GM15510 (cell line): ENCODE measurements around the gene SLC34A1.

Experiments used
- POLR2A ChIP-seq: IDR thresholded peaks from 3 replicates; pipeline ENCODE4 v1.6.1; 2011; ENCODE audit warnings: borderline replicate concordance; ENCODE audit not compliant: insufficient read length; ENCODE audit errors: extremely low read depth

SLC34A1 gene

DNA sequence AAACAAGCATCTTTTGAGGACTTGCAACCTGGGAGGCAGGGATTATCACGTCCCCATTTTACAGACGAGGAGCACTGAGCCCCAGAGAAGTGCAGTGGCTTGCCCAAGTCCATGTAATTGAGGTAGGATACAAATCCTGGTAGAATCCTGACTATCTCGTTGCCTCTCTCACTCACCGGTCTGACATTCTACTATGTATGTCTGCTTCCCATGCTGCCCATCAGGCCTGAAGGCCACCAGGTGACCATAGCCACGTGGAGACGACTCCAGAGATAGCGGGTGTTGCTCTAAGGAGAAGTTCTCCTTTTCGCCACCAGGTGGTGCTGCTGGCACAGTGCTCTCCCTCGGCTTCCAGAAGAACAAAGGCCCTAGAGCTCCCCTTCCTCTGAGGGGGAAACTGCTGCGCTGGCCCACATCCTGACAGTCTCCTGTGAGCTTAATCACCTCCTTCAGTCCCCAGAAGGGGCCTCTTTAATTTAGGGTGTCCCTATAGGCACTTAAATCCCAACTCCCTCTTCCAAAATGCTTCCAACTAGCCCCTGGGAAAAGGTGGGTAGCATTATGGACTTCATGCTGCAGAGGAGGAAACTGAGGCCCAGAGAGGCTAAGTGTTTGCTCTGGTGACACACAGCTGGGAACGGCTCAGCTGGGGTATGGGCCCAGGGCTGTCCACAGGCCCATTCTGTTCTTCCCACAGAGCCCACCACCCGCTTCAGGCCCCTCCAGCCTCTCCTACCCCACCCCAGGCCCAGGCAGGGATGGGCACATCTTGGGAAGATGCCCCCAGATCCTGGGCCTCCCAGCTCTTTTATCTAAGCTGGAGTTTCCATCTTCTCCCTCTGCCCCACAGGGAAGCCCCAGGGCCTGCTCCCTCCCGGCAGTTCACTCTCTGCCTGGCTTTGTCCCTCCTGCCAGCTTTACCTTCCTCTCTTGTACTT lies 6.4 kb downstream of the SLC34A1 start:
- no peak for TF ChIP-seq POLR2A

- TF ChIP-seq POLR2A = no peak
Observed at GRCh38 chr5:177392765-177393164, 8.5 kb downstream of the SLC34A1 start.

DNA sequence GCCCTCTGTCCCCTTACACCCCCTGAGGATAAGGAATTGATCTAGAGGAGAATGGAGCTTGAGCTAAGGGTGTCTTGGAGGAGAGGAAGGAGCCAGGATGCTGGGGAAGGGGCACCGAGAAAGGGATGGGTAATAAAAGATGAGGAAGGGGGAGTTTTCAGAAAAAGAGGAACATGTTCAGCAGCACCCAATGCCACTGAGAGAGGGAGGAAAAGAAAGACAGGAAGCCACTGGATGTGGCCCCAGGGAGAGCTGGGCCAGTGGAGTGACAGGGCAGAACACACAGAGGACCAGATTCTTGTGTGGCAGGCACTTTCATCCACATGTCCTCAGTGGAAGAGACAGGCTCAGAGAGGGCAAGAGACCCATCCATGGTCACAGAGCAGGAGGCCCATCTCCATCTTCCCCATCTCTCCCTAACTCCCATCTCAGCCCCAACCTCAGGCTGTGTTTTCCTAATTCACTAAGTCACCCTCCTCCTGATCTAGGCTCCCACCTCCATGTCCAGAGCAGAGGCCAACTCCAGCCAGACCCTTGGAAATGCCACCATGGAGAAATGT lies 9.1 kb downstream of the SLC34A1 start:
- TF ChIP-seq POLR2A = no peak

- no peak for TF ChIP-seq POLR2A
Observed at GRCh38 chr5:177393990-177394389, 9.8 kb downstream of the SLC34A1 start.

DNA sequence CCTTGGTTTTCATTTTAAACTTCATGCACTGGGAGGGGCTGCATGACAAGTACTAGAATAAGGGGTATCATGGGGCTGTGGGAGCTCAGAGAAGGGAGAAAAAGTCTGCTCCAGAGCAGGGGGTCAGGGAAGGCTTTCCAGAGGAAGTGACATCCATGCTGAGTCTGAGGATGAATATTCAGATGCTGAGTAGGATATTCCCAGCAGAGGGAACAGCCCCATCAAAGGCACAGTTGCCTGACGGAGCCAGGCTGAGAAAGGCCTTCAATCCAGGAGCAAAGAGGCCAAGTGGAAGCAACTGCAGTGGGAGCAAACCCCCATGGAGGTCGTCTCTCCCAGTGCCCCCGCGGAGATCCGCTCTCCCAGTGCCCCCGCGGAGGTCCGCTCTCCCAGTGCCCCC lies 11.8 kb downstream of the SLC34A1 start:
- TF ChIP-seq POLR2A = no peak

DNA sequence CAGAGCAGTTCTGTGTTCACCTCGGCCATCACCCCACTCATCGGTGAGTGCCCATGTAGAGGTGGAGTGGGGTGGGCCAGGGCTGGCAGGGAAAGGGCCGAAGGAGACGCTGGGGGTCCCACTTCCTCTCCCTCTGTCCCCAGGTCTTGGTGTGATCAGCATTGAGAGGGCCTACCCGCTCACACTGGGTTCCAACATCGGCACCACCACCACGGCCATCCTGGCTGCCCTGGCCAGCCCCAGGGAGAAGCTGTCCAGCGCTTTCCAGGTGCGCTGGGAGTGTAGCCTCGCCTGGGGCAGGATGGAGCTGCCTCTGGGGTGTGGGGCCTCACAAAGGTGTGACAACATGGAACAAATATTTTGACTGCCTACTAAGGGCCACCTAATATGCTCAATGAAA lies 12.6 kb downstream of the SLC34A1 start:
- TF ChIP-seq POLR2A = no peak

GRCh38 chr5:177397875-177398390 lies 13.7 kb downstream of the SLC34A1 start:
- no peak for TF ChIP-seq POLR2A

DNA sequence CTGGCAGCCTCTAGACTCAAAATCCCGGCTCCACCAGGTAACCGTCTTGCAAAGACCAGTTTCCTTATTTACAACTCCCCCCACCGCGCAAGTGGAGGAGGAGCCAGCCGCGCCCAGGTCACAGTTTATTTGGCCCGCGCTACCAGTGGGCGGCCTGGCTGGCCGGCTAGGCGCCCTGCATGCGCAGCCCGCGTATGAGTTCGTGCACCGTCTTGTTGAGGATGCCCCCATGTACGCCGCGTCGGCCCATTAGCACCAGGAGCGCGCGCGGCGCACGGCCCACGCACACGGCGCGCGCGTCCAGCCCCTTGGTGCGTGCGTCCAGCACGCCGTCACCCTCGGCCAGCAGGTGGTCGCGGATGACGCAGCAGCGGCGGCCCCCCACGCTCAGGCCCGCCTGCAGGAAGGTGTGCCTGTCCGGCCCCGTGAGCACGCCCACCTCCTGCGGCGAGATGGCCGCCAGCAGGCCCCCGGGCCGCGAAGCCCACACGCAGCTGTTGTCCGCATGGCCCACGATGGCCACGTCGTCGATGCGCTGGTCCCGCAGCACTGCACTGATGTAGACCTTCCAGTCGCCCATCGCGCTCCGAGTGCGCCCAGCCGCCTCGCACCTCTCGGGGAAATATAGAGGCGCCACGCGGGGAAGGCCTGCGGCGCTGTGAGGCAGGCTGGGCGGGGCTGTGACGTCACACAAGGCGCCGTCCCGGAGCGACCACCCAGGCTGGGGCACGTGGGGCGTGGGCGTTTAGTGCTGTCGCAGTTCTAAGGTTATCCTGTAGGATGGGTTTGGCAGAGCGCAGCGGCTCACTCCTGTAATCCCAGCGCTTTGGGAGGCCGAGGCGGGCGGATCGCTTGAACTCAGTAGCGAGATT lies 16.0 kb downstream of the SLC34A1 start, which contains the start of gene PFN3:
Gene PFN3 (minus strand): TSS at position 665 of the 872 bp plus-strand sequence. CDS start 85 bp downstream, at position 580.
- TF ChIP-seq POLR2A = no peak

DNA sequence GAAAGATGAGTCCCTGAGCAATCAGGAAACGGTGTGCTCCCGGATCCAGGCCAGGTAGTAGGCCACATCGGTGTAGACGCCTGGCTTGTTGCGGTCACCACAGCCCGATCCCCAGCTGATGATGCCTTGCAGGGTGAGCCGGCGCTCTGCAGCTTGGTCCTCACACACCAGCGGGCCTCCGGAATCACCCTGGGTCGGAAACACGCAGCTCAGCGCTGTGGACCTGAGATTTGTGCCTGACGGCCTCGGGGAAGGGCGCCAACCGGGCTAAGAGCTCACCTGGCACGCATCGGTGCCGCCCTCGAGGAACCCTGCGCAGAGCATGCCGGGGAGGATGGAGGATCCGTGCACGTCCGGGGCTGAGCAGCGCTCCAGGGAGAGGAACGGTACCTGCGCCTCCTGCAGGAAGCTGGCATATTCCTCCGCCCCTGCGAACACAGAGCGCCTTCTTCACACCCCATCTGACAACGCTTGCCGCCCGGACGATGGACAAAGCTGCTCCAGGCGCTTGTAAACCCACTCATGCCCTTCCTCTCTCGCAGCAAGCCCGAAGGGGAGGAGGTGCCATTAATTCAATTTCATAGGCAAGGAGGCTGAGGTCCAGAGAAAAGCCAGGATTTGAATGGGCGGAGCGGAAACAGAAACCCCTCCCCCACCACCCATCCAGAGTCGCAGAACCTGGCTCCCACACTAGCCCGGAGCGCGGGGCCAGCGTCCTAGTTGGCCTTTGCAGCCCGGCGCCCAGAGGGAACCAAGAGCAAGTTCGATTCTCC lies 18.2 kb downstream of the SLC34A1 start:
- no peak for TF ChIP-seq POLR2A

GRCh38 chr5:177403102-177403791 lies 19.0 kb downstream of the SLC34A1 start:
- TF ChIP-seq POLR2A = no peak

DNA sequence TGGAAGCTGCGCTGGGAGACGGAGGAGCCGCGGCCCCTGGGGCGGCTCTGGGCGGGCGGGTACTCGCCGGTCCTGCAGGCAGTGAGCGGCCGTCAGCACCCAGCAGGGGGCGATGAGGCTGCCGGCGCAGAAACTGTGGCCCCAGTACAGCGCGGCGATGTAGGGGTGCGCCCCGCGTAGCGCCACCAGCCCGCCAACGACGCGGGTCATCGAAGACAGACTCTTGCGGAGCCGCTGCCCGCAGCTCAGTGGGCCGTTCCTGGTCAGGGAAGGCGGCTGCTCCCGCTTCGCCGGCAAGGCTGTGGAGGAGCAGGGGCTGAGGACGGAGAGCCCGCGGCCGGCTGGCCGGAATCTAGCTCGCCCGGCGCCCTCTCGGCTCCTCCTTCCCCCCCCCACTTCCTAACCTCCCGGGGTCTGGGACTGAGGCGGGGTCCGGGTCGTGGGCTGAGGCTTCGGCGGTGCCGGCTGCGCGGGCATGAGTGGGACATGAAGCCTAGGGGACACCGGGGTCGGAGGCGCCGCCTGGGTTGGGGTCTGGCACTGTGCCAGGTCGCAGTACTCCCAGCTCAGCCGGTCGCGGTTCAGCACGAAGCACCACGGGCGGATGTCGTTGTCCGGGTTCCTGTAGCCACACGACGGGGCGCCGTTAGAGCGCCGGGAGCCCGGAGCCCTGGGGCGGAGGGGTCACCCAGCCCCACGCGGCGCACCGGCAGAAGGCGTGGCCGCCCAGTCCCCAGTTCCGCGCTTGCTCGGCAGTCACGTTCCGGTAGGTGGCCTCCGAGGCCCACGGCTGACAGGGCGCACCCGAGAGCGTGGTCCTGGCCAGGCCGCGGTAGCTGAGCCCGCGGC lies 19.8 kb downstream of the SLC34A1 start:
- peak; percentile 33 for TF ChIP-seq POLR2A

- no peak for TF ChIP-seq POLR2A
Observed at GRCh38 chr5:177404641-177405179, 20.5 kb downstream of the SLC34A1 start.

- TF ChIP-seq POLR2A = no peak
Observed at GRCh38 chr5:177405312-177405711, 21.1 kb downstream of the SLC34A1 start.

- no peak for TF ChIP-seq POLR2A
Observed at GRCh38 chr5:177405805-177406204, 21.6 kb downstream of the SLC34A1 start.
